Gastroesophageal sphincter (tissue), 3 donors: ENCODE data around the gene ZNF695.

Source experiments
- CTCF ChIP-seq, 4 experiments: fragments of 200-600 bp in 2 of 4; fragments of 450-650 bp in 2 of 4; sonication (generic) in 1 of 4; IDR thresholded peaks; one replicate each; pipeline ENCODE4 v1.5.1; 2017 to 2019; ENCODE audit warnings: antibody characterized with exemption in 4 of 4, mild to moderate bottlenecking in 2 of 4, moderate library complexity in 2 of 4
- EP300 ChIP-seq: sonication (generic); formaldehyde crosslinking; IDR thresholded peaks from one replicate; pipeline ENCODE4 v1.6.1; 2017; ENCODE audit warnings: antibody characterized with exemption, mild to moderate bottlenecking
- POLR2A ChIP-seq, 2 donors: fragments of 450-650 bp; IDR thresholded peaks; one replicate each; pipeline ENCODE4 v1.6.1; 2017; ENCODE audit warnings: antibody characterized with exemption in 2 of 2, mild to moderate bottlenecking in 2 of 2, moderate library complexity in 1 of 2
- POLR2AphosphoS5 ChIP-seq: sonication (generic); formaldehyde crosslinking; IDR thresholded peaks from one replicate; pipeline ENCODE4 v1.6.1; 2017; ENCODE audit warnings: antibody characterized with exemption

GRCh38 chr1:247056071-247056470, 48.2 kb upstream of the ZNF695 start:
- no peak for TF ChIP-seq EP300
- TF ChIP-seq CTCF (IDR thresholded peaks at IDR 0.05), result no peak
- TF ChIP-seq POLR2A (IDR thresholded peaks at IDR 0.05), result no peak
- no peak for TF ChIP-seq POLR2AphosphoS5
